Measurements from ENCODE around the gene BTRC. TPM values are rescaled to one million over a fixed set of nuclear protein-coding genes. Genes with fewer than 3 reads are reported as not detected.

The BTRC gene
- total RNA-seq, 1 donor from 2014 or later = 35.5 TPM

DNA sequence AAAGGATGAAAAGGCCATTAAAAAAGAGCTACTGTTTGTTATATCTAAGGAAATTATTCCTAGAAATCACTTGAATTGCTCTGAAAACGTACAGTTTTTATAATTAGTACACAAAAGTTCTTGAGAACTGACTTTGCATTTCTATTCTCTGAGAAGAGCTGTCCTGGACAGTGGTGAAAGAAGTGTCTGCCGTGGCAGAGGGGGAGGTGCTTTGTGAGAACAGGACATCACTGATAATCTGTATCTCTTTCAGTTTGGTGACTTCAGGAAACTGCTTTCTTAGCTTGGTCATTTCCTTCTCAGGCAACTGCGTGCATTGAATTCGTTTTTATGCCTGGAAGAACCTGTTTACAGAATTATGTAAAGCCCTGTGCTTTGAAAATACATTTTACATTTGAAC, 182.0 kb downstream of the BTRC start:
- H3K27me3 Mint-ChIP-seq (ENCODE audit: low read depth) = no peaks in the 10 kb centered on the region
- no peak overlapping the region for H3K27ac Mint-ChIP-seq (ENCODE audit: unreplicated experiment)
- no peak overlapping the region for H3K4me3 Mint-ChIP-seq
- TF ChIP-seq, protein P1, sequence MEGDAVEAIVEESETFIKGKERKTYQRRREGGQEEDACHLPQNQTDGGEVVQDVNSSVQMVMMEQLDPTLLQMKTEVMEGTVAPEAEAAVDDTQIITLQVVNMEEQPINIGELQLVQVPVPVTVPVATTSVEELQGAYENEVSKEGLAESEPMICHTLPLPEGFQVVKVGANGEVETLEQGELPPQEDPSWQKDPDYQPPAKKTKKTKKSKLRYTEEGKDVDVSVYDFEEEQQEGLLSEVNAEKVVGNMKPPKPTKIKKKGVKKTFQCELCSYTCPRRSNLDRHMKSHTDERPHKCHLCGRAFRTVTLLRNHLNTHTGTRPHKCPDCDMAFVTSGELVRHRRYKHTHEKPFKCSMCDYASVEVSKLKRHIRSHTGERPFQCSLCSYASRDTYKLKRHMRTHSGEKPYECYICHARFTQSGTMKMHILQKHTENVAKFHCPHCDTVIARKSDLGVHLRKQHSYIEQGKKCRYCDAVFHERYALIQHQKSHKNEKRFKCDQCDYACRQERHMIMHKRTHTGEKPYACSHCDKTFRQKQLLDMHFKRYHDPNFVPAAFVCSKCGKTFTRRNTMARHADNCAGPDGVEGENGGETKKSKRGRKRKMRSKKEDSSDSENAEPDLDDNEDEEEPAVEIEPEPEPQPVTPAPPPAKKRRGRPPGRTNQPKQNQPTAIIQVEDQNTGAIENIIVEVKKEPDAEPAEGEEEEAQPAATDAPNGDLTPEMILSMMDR (conservative IDR thresholded peaks at IDR 0.05) = no peak
- H3K4me1 Mint-ChIP-seq = peaks cover 17% of the 10 kb centered on the region
- no peak for DNase-seq (ENCODE audit: low read depth, low spot score)
- H3K9me3 Mint-ChIP-seq = no peaks in the 10 kb centered on the region
- peaks cover 5% of the 10 kb centered on the region for H3K36me3 Mint-ChIP-seq (ENCODE audit: low read depth)

DNA sequence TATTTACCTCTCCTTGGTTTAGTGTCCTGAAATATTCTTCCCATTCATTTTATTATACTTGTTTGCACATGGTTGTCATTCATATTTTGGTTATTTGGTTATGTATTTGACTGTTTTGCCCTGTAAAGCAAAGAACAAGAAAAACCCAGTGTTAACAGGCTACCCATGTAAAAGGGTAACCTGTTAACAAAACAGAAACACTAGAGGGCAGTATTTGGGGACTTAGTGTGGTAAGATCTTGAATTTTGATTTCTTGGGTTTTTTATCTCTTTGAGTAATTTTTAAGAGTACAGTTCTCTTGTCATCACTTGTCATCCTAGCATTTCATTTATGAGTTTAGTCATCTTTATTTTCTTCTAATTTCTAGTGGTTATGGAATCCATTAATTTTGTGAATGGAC, 182.8 kb downstream of the BTRC start:
- H3K4me1 Mint-ChIP-seq = peaks cover 17% of the 10 kb centered on the region
- no peak for DNase-seq (ENCODE audit: low read depth, low spot score)
- no peaks in the 10 kb centered on the region for H3K27me3 Mint-ChIP-seq (ENCODE audit: low read depth)

DNA sequence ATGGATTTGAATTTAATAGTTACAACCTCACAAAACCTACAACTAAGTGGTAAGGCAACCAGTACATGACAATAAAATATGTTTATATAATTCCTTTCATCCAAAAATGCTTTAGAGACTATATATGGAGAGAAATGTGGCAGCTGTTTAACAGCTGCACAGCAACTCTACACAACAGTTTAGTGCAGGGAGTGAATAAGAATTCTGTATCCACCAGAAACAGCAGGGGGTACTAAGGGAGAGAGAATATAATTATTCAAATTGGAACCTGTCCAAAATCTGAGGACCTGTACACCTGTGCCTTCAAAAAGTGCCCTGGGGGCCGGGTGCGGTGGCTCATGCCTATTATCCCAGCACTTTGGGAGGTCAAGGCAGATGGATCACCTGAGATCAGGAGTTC, 184.5 kb downstream of the BTRC start:
- DNase-seq (ENCODE audit: low read depth, low spot score) = no peak
- H3K4me1 Mint-ChIP-seq = peaks cover 17% of the 10 kb centered on the region
- H3K27me3 Mint-ChIP-seq (ENCODE audit: low read depth) = no peaks in the 10 kb centered on the region
- H3K4me3 Mint-ChIP-seq = no peak overlapping the region
- no peak overlapping the region for H3K27ac Mint-ChIP-seq (ENCODE audit: unreplicated experiment)
- H3K36me3 Mint-ChIP-seq (ENCODE audit: low read depth) = peaks cover 5% of the 10 kb centered on the region
- TF ChIP-seq, protein P1 (conservative IDR thresholded peaks at IDR 0.05) = no peak
- no peaks in the 10 kb centered on the region for H3K9me3 Mint-ChIP-seq

More for the DNA sequence above, 182.8 kb downstream of the BTRC start:
- no peak overlapping the region for H3K4me3 Mint-ChIP-seq
- peaks cover 5% of the 10 kb centered on the region for H3K36me3 Mint-ChIP-seq (ENCODE audit: low read depth)
- H3K9me3 Mint-ChIP-seq = no peaks in the 10 kb centered on the region
- TF ChIP-seq, protein P1 (conservative IDR thresholded peaks at IDR 0.05) = peak; percentile 68
- no peak overlapping the region for H3K27ac Mint-ChIP-seq (ENCODE audit: unreplicated experiment)

DNA sequence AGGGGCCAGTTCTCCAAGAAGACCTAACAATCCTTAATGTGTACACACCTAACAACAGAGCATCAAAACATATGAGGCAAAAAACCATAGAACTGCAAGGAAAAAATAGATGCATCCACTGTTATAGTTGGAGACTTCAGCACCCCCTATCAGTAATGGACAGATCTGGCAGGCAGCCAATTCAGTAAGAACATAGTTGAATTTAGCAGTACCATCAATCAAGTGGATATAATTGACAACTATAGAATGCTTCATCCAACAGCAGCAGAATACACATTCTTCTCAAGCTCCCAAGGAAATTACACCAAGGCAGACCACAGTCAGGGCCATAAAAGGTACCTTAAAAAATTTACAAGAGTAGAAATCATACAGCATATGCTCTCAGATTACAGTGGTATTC, 191.9 kb downstream of the BTRC start:
- TF ChIP-seq, protein P1 (conservative IDR thresholded peaks at IDR 0.05) = no peak
- Mint-ChIP-seq H3K27ac (ENCODE audit: unreplicated experiment) (no peak overlapping the region), H3K36me3 (ENCODE audit: low read depth) (peaks cover 9% of the 10 kb centered on the region), H3K9me3 (no peaks in the 10 kb centered on the region), H3K4me3 (no peak overlapping the region), H3K27me3 (ENCODE audit: low read depth) (no peaks in the 10 kb centered on the region), H3K4me1 (peaks cover 5% of the 10 kb centered on the region)
- no peak for DNase-seq (ENCODE audit: low read depth, low spot score)

DNA sequence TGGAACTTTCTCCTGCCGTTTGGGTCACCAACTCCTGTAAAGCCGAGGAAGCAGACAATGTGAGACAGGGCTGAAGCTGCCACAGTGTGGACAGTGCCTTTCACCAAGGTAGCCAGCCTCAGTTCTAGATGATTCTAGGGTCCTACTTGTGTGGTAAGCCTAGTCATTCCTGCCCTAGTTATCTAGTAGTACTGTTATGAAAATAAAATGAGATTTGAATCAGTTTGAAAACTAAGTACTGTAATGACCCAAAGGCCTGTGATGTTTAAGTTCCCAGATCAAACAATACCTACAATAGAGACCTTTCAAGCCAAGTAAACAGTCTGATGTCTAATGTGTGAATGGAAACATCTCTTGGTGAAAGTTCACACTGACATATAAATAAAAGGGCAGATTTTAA, 197.0 kb downstream of the BTRC start:
- no peak overlapping the region for H3K27ac Mint-ChIP-seq (ENCODE audit: unreplicated experiment)
- H3K36me3 Mint-ChIP-seq (ENCODE audit: low read depth) = peaks cover 16% of the 10 kb centered on the region
- H3K9me3 Mint-ChIP-seq = no peaks in the 10 kb centered on the region
- no peak for DNase-seq (ENCODE audit: low read depth, low spot score)
- no peak overlapping the region for H3K4me3 Mint-ChIP-seq
- TF ChIP-seq, protein P1 (conservative IDR thresholded peaks at IDR 0.05) = no peak
- H3K27me3 Mint-ChIP-seq (ENCODE audit: low read depth) = no peaks in the 10 kb centered on the region
- H3K4me1 Mint-ChIP-seq = peaks cover 1% of the 10 kb centered on the region

DNA sequence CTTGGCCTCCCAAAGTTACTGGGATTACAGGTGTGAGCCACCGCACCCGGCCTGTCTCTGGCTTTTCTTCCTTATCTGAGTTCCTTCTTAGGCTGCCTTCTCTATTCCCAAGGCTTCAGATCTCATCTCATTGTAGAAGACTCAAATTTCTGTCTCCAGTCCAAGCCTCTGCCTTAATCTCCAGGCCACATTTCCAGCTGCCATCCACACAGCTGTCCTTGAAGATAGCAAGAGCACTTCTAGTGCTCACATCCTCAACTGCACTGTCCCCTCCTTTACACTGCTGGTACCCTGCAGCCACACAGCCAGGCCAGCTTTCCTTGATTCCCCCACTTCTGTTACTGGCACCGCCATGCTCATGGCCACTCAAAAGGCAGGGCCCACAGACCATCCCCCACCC, 198.5 kb downstream of the BTRC start:
- Mint-ChIP-seq H3K9me3 (no peaks in the 10 kb centered on the region), H3K36me3 (ENCODE audit: low read depth) (peaks cover 14% of the 10 kb centered on the region), H3K27me3 (ENCODE audit: low read depth) (no peaks in the 10 kb centered on the region), H3K4me3 (no peak overlapping the region), H3K4me1 (no peaks in the 10 kb centered on the region), H3K27ac (ENCODE audit: unreplicated experiment) (peak overlapping the region; percentile 91)
- DNase-seq (ENCODE audit: low read depth, low spot score) = no peak
- TF ChIP-seq, protein P1 (conservative IDR thresholded peaks at IDR 0.05) = no peak

Data from neural crest cell (in vitro differentiated cells).